ENCODE measurements around the gene SMIM41.

GRCh38 chr12:52130711-52131110 lies 51.2 kb downstream of the SMIM41 start:
- TF ChIP-seq EZH2 (IDR thresholded peaks at IDR 0.05; ENCODE audit: borderline replicate concordance, insufficient read depth, low read length, poor library complexity, severe bottlenecking) (no peak), TAF1 (IDR thresholded peaks at IDR 0.05; ENCODE audit: low read depth) (no peak), RAD21 (conservative IDR thresholded peaks at IDR 0.05) (no peak), SMC3 (conservative IDR thresholded peaks at IDR 0.05; ENCODE audit: poor library complexity) (no peak), POLR2AphosphoS5 (IDR thresholded peaks at IDR 0.05) (no peak), EP300 (conservative IDR thresholded peaks at IDR 0.05; ENCODE audit: poor library complexity, severe bottlenecking) (no peak), MXI1 (conservative IDR thresholded peaks at IDR 0.05; ENCODE audit: poor library complexity, severe bottlenecking) (no peak), REST (IDR thresholded peaks at IDR 0.05; ENCODE audit: borderline replicate concordance) (no peak)
- TF ChIP-seq, protein P1, sequence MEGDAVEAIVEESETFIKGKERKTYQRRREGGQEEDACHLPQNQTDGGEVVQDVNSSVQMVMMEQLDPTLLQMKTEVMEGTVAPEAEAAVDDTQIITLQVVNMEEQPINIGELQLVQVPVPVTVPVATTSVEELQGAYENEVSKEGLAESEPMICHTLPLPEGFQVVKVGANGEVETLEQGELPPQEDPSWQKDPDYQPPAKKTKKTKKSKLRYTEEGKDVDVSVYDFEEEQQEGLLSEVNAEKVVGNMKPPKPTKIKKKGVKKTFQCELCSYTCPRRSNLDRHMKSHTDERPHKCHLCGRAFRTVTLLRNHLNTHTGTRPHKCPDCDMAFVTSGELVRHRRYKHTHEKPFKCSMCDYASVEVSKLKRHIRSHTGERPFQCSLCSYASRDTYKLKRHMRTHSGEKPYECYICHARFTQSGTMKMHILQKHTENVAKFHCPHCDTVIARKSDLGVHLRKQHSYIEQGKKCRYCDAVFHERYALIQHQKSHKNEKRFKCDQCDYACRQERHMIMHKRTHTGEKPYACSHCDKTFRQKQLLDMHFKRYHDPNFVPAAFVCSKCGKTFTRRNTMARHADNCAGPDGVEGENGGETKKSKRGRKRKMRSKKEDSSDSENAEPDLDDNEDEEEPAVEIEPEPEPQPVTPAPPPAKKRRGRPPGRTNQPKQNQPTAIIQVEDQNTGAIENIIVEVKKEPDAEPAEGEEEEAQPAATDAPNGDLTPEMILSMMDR (IDR thresholded peaks at IDR 0.05; ENCODE audit: poor library complexity, severe bottlenecking): no peak
